Mucosa of rectum (tissue), 2 donors: Measurements from ENCODE around the gene MMAB.

Source experiments
- H3K27ac ChIP-seq, 2 donors: one replicate each; pipeline ENCODE4 v1.7.0; 2013; ENCODE audit warnings: inconsistent platforms in 2 of 2, low read depth in 2 of 2, low read length in 2 of 2
- H3K27me3 ChIP-seq, 2 donors: one replicate each; pipeline ENCODE4 v1.7.0; 2013; ENCODE audit warnings: low read length in 2 of 2; ENCODE audit not compliant: control insufficient read depth in 2 of 2, insufficient read depth in 2 of 2
- H3K36me3 ChIP-seq, 2 donors: one replicate each; pipeline ENCODE4 v1.7.0; 2013; ENCODE audit warnings: low read length in 2 of 2; ENCODE audit not compliant: control insufficient read depth in 2 of 2, insufficient read depth in 2 of 2
- H3K4me1 ChIP-seq, 2 donors: one replicate each; pipeline ENCODE4 v1.7.0; 2013; ENCODE audit warnings: low read length in 2 of 2, mild to moderate bottlenecking in 1 of 2; ENCODE audit not compliant: control insufficient read depth in 2 of 2, insufficient read depth in 2 of 2
- H3K4me3 ChIP-seq, 2 donors: one replicate each; pipeline ENCODE4 v1.7.0; 2013; ENCODE audit warnings: low read length in 2 of 2
- H3K9ac ChIP-seq, 2 donors: one replicate each; pipeline ENCODE4 v1.7.0; 2013; ENCODE audit warnings: low read length in 2 of 2, low read depth in 1 of 2, mild to moderate bottlenecking in 1 of 2
- H3K9me3 ChIP-seq, 2 donors: one replicate each; pipeline ENCODE4 v1.7.0; 2013; ENCODE audit warnings: low read length in 2 of 2; ENCODE audit not compliant: control insufficient read depth in 2 of 2
- donor health status: healthy.
- donor health status: Normal muscosa, but diverticular disease.

Gene MMAB

DNA sequence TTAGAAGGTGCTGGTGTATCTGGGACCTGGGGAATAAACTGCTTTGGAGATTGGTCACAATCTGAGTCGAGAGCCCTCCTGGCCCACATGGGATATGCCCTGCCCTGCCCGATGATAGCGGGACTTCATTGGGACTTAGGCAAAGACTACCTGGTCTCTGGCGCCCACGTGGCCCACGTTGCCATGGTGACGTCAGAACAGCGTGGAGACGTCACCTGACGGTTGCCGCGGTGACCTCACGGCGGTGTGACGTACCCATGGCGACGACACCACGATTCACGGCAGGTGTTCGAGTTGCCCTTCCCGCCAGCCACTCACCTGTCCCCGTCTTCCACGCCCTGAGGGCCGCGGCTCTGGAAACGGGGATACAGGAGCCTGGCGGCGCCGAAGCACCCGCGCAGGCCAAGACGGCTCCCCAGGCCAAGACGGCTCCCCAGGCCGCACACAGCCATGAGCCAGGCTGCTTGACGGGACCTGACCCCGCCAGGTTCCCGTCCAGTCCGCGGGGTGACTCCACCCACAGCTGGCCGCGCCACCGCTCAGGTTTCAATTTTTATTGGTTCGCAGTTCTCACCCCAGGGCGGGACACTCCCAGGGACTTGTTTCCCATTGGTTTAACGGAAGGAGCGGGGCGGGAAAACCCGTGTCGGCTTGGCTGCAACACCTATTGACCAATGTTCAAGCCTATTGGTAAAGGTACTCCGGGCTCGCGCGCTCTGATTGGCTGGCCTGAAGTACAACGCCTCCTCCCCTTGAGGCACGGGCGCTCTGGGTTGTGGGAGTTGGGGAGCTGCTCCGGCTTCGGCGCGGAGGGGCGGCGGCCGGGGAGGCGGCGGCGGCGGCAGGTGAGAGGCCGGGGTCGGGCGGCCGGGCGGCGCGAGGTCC lies at the start of gene MMAB, which contains the start of gene MVK:
MMAB (minus strand) TSS at position 476 of the 885 bp plus-strand sequence; CDS start at position 452, 24 bp downstream.
MVK (plus strand) TSS at position 766 of the 885 bp plus-strand sequence. CDS start 1,029 bp downstream, outside the sequence.
- Histone ChIP-seq H3K4me3 (peak within 1 kb of the TSS; percentile 83 to 98), H3K9ac (peak within 1 kb of the TSS; percentile 90 to 94), H3K9me3 (no peaks in the 10 kb centered on the region), H3K4me1 (peaks cover 6 to 11% of the 10 kb centered on the region in 2 donors), H3K36me3 (peaks cover 10 to 23% of the 10 kb centered on the region in 2 donors), H3K27me3 (no peaks in the 10 kb centered on the region), H3K27ac (peak within 1 kb of the TSS; percentile 88 to 91)

DNA sequence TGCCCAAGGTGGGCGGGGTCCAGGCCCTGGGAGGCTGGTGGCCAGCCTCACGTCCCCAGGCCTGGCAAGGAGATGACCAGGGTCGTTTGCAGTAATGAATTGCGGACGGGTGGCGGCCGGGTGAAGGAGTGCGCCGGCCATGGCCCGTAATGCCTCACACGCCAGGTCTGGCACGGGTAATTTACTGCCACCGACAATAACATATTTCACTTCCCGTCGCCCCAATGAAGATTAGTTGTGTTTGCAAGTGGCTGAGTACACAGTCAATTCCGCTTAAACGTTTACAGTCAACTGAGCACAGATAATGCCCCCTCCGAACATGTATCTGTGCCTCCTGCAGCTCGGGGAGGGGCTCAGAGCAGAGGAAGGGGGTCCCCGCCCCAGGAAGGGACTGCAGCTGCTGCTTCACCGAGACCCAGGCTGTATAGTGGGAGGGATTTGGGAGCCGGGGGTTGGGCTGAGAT lies 48.6 kb upstream of the MMAB start:
- Histone ChIP-seq H3K27me3 (peaks cover 2 to 6% of the 10 kb centered on the region in 2 donors), H3K27ac (no peak overlapping the region), H3K9ac (no peak overlapping the region), H3K4me3 (no peak overlapping the region), H3K4me1 (peaks cover 3 to 4% of the 10 kb centered on the region in 2 donors), H3K9me3 (no peaks in the 10 kb centered on the region), H3K36me3 (no peaks in the 10 kb centered on the region)

DNA sequence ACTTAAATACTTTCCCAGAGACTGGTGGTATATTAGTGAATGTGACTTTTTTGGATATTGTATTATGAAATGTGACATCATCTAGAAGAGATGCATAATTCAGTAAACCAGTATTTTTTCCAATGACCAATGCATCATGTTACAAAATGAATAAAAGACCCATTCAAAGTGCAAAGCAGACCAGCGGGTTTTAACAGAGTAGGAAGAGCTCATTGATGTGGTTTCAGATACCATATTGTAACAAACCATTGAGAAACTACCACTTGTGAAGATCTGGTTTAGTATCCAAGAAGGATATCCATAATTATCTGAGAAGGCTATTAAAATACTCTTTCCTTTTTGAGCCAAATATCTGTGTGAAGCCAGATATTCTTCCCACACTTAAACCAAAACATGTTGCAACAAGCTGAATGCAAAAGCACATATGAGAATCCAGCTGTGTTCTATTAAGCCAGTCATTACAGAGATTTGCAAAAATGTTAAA lies 47.9 kb upstream of the MMAB start:
- H3K9ac ChIP-seq: no peak overlapping the region
- H3K4me1 ChIP-seq: peaks cover 3 to 4% of the 10 kb centered on the region in 2 donors

DNA sequence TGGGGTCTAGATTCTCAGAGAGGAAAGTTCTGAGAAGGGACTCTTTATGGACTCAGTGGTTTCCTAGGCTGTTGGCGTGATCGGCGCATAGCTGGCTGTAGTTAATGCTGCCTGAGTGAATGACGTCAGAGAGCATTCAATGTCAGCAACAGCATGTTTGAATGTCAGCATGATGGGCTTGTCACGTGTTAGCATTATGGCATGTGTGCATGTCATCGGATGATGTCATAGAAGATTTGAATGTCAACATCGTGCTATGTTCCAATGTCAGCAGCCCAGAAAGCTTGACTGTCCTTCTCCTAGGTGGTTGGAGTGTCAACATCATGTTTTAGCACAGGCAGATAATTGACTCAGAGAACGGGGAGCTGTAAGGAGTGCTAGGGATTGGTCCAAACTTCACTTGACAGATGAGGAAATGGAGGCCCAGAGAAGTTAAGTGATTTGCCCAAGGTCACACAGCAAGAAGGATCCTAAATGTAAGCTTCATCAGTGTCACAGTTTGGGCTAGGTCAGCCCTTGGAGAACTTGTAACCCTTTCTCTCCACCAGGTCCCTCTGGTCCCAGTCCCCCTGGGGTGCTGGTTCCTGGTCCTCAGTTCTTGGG lies 45.8 kb upstream of the MMAB start:
- no peaks in the 10 kb centered on the region for H3K27me3 ChIP-seq
- H3K9ac ChIP-seq: no peak overlapping the region
- no peaks in the 10 kb centered on the region for H3K36me3 ChIP-seq
- H3K4me1 ChIP-seq: peaks cover 3 to 4% of the 10 kb centered on the region in 2 donors
- no peaks in the 10 kb centered on the region for H3K9me3 ChIP-seq
- no peak overlapping the region for H3K27ac ChIP-seq
- H3K4me3 ChIP-seq: no peak overlapping the region

More for the DNA sequence above, 47.9 kb upstream of the MMAB start:
- Histone ChIP-seq H3K27ac (no peak overlapping the region), H3K9me3 (no peaks in the 10 kb centered on the region), H3K27me3 (peaks cover 2 to 6% of the 10 kb centered on the region in 2 donors), H3K36me3 (no peaks in the 10 kb centered on the region), H3K4me3 (no peak overlapping the region)

DNA sequence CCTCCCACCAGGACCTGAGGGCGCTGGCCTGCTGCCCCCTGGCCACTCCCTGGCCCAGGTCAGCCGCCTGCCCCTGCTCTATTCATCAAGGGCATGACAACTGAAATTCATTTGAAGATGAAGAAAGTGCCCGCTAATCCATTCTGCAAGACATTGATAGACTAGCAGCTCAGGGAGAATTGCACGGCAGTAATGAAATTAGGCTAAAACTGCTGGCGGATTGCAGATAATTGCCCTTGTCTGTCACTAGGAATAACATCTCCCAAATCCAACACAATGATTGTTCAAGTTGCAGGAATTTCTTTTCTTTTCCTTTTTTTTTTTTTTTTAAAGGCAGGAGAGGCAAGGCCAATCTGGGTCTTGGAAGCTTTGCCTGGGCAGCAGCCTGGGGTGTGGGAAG lies 44.8 kb upstream of the MMAB start:
- H3K9me3 ChIP-seq: no peaks in the 10 kb centered on the region
- H3K4me3 ChIP-seq: no peak overlapping the region
- H3K4me1 ChIP-seq: peaks cover 3 to 4% of the 10 kb centered on the region in 2 donors
- no peaks in the 10 kb centered on the region for H3K36me3 ChIP-seq
- H3K27ac ChIP-seq: no peak overlapping the region
- no peak overlapping the region for H3K9ac ChIP-seq
- H3K27me3 ChIP-seq: peaks cover 0 to 1% of the 10 kb centered on the region in 2 donors

DNA sequence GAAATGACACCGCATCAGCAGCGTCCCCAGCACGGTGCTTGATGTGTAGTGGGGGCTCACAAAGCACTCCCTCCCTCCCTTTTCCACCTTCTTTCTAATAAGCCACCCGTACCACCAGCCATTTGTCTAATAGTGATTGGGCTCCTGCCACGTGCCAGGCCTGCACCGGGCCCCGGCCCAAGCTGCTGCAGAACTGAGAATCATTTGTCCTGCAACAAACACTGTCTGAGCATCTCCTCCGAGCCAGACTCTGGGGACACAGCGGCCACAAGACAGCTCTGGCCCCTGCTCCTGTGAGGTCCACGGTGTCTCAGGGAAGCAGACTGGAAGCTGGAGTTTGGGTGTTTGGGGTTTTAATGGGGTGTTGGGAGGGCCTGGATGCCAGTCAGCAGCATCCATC lies 44.2 kb upstream of the MMAB start:
- Histone ChIP-seq H3K9ac (no peak overlapping the region), H3K27ac (no peak overlapping the region), H3K4me1 (peaks cover 3 to 4% of the 10 kb centered on the region in 2 donors), H3K36me3 (no peaks in the 10 kb centered on the region), H3K9me3 (no peaks in the 10 kb centered on the region), H3K4me3 (no peak overlapping the region), H3K27me3 (peaks cover 3 to 7% of the 10 kb centered on the region in 2 donors)

DNA sequence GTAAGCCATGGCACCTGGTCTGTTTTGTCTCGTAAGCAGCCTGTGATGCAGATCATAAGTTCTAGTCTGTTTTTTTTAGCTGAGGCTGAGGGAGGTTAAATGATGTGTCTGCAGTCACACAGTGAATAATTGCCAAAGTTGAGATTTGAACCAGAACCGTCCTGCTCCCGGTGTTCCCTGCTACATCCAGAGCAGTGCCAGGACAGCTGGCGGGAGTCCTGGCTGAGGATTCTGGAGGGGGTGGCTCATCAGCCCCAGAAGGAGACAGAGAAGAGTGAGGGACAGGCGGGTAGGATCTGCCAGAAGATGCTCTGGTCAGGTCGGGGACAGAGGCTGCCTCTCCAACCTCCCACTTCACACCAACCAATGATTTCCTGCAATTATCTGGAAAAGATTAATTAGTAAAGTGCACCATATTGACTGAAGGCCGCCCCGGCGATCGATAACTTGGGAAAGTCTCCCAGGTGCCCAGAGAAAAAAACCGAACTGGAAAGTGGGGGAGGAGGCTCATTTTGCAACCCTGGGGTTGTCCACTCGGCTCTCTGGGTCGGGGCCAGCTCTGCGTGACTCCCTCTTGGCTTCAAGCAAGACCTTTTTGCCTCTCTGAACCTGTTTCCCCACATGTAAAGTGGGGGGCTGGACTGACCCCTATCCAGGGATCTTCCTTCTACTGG lies 42.4 kb upstream of the MMAB start:
- Histone ChIP-seq H3K27me3 (peaks cover 3 to 8% of the 10 kb centered on the region in 2 donors), H3K9ac (no peak overlapping the region), H3K36me3 (no peaks in the 10 kb centered on the region), H3K4me1 (no peaks in the 10 kb centered on the region), H3K27ac (no peak overlapping the region), H3K9me3 (no peaks in the 10 kb centered on the region), H3K4me3 (no peak overlapping the region)

DNA sequence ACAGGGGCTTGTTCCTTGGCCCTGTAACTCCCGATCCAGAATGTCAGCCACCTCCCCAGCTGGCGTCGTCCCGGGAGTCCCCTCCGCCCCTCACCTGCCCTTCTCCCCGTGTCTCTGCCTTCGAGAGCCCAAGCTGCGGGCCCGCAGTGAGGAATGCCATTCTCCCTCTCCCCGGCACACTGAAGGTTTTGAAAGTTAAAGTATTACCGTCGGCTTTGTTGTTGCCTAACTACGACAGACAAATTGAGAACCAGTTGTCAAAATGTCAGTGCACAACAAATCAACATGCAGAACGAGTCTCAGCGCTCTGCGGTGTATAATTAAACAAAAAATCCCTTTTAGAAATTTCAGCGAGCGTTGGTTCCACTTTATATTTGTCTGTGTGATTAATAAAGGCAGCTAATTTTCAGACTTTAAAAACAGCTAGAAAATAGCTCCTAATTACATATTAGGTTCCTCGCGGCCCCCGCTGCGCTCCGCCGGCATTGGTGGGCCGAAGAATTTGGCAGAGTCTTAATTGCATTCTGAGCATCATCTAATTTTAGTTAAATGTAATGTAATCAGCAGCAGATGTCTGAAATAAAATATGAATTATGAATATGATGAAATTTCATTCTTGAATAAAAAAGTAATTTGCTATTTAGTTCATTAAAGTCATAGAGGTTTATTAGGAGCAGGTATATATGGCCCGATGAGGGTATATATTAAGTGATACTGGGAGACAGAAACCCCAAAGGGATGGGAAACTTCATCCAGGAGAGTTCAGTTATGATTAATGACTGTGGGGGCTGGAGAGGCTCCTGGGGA lies 40.5 kb upstream of the MMAB start:
- H3K9me3 ChIP-seq: no peaks in the 10 kb centered on the region
- H3K27me3 ChIP-seq: peaks cover 3 to 8% of the 10 kb centered on the region in 2 donors
- no peaks in the 10 kb centered on the region for H3K36me3 ChIP-seq
- no peak overlapping the region for H3K27ac ChIP-seq
- no peak overlapping the region for H3K9ac ChIP-seq
- H3K4me3 ChIP-seq: no peak overlapping the region
- no peaks in the 10 kb centered on the region for H3K4me1 ChIP-seq

DNA sequence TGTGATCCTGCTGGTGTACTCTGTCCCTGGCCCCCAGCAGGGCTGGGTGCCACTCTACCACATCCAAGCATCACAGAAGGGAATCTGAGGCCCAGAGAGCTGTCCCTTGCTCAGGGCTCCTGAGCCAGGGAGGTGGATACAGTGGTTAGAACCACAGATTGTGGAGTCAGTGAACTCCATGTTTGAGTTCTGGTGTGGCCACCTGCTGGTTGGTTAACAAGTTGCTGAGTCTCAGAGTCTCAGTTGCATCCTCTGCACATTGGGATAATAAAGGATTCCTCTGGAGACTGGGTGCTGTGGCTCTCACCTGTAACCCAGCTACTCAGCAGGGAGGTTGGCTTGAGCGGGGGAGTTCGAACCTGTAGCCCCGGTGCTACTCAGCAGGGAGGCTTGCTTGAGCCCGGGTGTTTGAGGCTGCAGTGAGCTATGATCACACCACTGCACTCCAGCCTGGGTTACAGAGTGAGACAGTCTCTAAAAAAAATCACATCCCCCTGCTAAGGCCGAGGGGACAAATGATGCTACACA lies 39.7 kb upstream of the MMAB start:
- Histone ChIP-seq H3K27me3 (peaks cover 3 to 8% of the 10 kb centered on the region in 2 donors), H3K36me3 (no peaks in the 10 kb centered on the region), H3K9me3 (no peaks in the 10 kb centered on the region), H3K4me3 (no peak overlapping the region), H3K4me1 (no peaks in the 10 kb centered on the region), H3K27ac (no peak overlapping the region), H3K9ac (no peak overlapping the region)
